ENCODE results near the gene COPB2. TPM values are rescaled to one million over a fixed set of nuclear protein-coding genes. Genes with fewer than 3 reads are reported as not detected.
"Not testable (repeated sequence)": the region's sequence is repeated elsewhere in the genome, so short reads cannot be mapped to it uniquely, and the experiment has no call there.

COPB2 gene
- total RNA-seq, 6 experiments from 2014 or later: 246 to 266 (median 260) TPM

DNA sequence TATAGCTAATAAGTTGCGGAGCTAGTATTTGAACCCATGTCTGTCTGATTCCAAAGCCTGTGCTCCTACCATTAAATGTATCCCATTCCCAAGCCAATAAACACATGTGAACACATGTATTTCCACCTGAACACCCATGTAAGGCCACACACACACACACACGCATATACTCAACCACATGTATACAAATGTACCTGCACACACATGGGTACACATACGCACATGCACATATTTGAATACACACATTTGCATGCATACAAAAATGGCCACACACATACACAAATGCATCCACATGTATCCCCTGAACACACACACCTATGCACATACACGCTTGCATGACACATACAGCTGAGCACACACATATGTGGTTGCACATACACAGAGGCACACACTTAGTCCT is 51.0 kb downstream of the COPB2 start:
- Mint-ChIP-seq H3K27ac (no peak overlapping the region), H3K4me1 (ENCODE audit: low read depth) (peaks cover 47% of the 10 kb centered on the region), H3K9me3 (no peaks in the 10 kb centered on the region), H3K27me3 (ENCODE audit: insufficient read depth) (peaks cover 4% of the 10 kb centered on the region), H3K4me3 (no peak overlapping the region), H3K36me3 (ENCODE audit: low read depth) (no peaks in the 10 kb centered on the region)
- TF ChIP-seq, protein P1, sequence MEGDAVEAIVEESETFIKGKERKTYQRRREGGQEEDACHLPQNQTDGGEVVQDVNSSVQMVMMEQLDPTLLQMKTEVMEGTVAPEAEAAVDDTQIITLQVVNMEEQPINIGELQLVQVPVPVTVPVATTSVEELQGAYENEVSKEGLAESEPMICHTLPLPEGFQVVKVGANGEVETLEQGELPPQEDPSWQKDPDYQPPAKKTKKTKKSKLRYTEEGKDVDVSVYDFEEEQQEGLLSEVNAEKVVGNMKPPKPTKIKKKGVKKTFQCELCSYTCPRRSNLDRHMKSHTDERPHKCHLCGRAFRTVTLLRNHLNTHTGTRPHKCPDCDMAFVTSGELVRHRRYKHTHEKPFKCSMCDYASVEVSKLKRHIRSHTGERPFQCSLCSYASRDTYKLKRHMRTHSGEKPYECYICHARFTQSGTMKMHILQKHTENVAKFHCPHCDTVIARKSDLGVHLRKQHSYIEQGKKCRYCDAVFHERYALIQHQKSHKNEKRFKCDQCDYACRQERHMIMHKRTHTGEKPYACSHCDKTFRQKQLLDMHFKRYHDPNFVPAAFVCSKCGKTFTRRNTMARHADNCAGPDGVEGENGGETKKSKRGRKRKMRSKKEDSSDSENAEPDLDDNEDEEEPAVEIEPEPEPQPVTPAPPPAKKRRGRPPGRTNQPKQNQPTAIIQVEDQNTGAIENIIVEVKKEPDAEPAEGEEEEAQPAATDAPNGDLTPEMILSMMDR (IDR thresholded peaks at IDR 0.05): no peak
- no peak for DNase-seq

DNA sequence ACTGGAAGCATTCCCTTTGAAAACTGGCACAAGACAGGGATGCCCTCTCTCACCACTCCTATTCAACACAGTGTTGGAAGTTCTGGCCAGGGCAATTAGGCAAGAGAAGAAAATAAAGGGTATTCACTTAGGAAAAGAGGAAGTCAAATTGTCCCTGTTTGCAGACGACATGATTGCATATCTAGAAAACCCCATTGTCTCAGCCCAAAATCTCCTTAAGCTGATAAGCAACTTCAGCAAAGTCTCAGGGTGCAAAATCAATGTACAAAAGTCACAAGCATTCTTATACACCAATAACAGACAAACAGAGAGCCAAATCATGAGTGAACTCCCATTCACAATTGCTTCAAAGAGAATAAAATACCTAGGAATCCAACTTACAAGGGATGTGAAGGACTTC is 54.8 kb downstream of the COPB2 start:
- not testable (repeated sequence) for DNase-seq; H3K36me3 Mint-ChIP-seq (ENCODE audit: low read depth); H3K9me3 Mint-ChIP-seq; H3K4me3 Mint-ChIP-seq; H3K27me3 Mint-ChIP-seq (ENCODE audit: insufficient read depth); H3K27ac Mint-ChIP-seq
- peaks cover 21% of the 10 kb centered on the region for H3K4me1 Mint-ChIP-seq (ENCODE audit: low read depth)

DNA sequence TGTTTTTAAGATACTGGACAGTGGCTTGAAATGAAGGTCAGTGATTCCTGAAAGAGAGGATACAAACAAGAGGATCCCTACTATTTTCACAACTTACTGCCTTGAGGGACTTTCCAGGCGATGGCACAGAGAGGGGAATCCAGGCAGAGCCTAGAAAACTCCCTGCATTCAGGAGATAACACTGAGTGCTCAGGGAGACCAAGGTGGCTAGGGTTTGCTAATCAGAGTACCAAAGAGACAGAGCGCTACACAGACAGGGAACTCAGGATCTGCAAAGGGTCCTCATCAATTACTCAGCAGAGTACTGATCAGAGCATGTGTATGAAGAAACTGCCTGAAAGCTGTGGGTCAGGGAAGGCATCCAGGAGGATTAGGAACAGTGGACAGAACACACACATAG is 57.4 kb downstream of the COPB2 start:
- peaks cover 10% of the 10 kb centered on the region for H3K27me3 Mint-ChIP-seq (ENCODE audit: insufficient read depth)

DNA sequence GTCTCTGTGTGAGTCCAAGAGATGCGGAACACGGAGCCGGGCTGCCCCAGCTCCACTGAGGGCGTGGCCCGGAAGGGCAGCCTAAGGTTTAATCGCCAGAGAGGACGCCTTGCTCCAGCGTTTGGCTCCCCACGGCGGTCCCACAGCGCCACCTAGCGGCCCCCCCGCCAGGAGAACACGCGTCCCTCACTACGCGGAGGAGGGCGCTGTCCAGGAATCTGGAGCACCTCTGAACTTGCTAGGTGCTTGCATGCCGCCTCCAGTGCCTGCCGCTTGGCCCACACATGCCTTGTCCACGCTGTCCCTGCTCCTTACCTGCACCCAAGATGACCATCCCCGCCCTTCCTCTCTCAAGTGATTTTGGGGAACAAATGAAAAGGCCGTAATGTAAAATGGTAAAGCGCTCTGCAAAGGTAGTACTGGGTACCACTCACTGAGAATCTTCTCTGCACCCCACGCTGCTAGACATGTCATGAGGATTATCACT is 60.0 kb downstream of the COPB2 start:
- Mint-ChIP-seq H3K27ac (no peak overlapping the region), H3K36me3 (ENCODE audit: low read depth) (no peaks in the 10 kb centered on the region), H3K4me3 (peak overlapping the region; percentile 22), H3K4me1 (ENCODE audit: low read depth) (peaks cover 20% of the 10 kb centered on the region), H3K27me3 (ENCODE audit: insufficient read depth) (peaks cover 7% of the 10 kb centered on the region), H3K9me3 (no peaks in the 10 kb centered on the region)
- peak; percentile 77 for DNase-seq
- TF ChIP-seq, protein P1 (IDR thresholded peaks at IDR 0.05): peak; percentile 100

More for the DNA sequence above, 57.4 kb downstream of the COPB2 start:
- H3K4me3 Mint-ChIP-seq: no peak overlapping the region
- no peak for DNase-seq
- H3K36me3 Mint-ChIP-seq (ENCODE audit: low read depth): no peaks in the 10 kb centered on the region
- no peak overlapping the region for H3K27ac Mint-ChIP-seq
- no peaks in the 10 kb centered on the region for H3K9me3 Mint-ChIP-seq
- peaks cover 20% of the 10 kb centered on the region for H3K4me1 Mint-ChIP-seq (ENCODE audit: low read depth)
- TF ChIP-seq, protein P1 (IDR thresholded peaks at IDR 0.05): no peak

DNA sequence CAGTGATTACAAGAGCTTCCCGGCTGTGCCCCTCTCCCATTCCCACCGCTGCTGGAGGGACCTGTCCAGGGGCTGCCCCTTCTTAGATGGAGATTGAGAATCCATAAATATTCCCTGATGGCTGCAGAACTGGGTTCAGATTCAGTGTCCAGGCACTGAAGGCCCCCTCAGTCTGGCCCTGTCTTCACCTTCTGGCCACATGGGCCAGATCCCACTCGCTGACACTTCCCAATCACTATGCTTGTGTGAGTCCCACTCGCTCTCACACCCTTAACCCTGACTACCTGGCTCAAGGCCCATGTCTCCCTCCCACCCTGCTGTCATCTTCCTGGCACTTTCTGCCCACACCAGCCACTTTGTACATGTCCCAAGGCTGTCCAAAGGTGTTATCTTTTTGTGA is 61.1 kb downstream of the COPB2 start:
- TF ChIP-seq, protein P1 (IDR thresholded peaks at IDR 0.05): no peak

DNA sequence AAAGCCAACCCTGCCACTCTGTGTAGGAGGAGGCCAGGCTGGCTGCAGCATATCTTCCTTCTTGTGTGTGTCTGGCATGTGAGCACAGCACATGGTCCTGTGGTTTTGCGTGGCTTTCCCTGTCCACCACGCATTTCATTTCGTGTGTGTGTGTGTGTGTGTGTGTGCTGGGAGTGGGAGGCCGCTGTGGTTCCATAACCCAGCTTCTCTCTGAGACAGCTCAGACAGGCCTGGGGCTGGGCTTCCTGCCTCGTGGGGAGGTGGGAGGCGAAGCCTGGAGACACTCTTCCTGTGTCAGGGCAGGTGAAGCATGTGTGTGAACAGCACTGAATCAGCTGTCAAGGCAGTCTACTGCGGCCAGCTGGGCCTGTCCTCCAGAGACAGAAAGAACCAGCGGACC is 61.6 kb downstream of the COPB2 start:
- Mint-ChIP-seq H3K4me3 (no peak overlapping the region), H3K9me3 (no peaks in the 10 kb centered on the region), H3K36me3 (ENCODE audit: low read depth) (no peaks in the 10 kb centered on the region), H3K27ac (no peak overlapping the region), H3K27me3 (ENCODE audit: insufficient read depth) (peaks cover 3% of the 10 kb centered on the region; the same call in 1 of the 2 replicates), H3K4me1 (ENCODE audit: low read depth) (peaks cover 20% of the 10 kb centered on the region)
- TF ChIP-seq, protein P1 (IDR thresholded peaks at IDR 0.05): no peak
- no peak for DNase-seq

More for the DNA sequence above, 61.1 kb downstream of the COPB2 start:
- Mint-ChIP-seq H3K27me3 (ENCODE audit: insufficient read depth) (peaks cover 6% of the 10 kb centered on the region), H3K4me1 (ENCODE audit: low read depth) (peaks cover 20% of the 10 kb centered on the region), H3K4me3 (no peak overlapping the region), H3K36me3 (ENCODE audit: low read depth) (no peaks in the 10 kb centered on the region), H3K9me3 (no peaks in the 10 kb centered on the region), H3K27ac (no peak overlapping the region)
- no peak for DNase-seq

Data from HFFc6 (cell line).